ENCODE data around the gene LRFN5.

DNA sequence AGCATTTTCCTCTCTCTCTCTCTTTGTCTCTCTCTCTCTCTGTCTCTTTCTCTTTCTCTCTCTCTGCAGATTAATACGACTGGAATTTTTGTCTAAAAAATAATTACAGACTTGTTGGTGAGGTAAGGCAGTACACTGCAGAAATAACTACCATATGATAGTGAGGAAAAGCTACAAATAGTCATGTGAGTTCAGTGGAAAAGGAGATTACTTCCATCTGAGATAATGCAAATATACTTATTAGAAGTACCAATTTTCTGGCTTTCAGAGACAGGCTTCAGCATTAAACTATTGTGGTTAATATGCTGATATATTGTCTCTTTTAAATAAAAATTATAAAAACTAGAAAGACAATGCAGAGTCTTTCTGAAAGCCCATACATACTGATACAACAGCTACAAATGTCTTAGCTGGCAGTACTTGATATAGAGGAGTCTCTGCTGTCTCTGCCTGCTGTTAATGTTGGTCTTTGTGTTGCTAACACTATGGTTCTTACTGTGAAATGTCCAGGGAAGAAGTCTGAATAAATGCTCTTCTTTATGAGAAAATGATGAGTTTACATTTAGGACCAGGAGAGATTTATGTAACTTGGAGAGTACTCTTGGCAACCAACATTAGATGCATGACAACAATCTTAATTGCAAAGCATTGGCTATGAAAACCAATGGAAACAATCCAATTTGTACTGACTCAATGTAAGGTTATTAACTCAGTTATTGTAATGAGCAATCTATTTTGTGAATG lies 167.0 kb downstream of the LRFN5 start:
- TF ChIP-seq CTCF (IDR thresholded peaks at IDR 0.05) (no peak), POLR2A (IDR thresholded peaks at IDR 0.05) (no peak)

All from prostate gland (tissue), 2 donors.